ENCODE results near the gene DIABLO. TPM values are rescaled to one million over a fixed set of nuclear protein-coding genes. Genes with fewer than 3 reads are reported as not detected.
"Not testable (repeated sequence)": the region's sequence is repeated elsewhere in the genome, so short reads cannot be mapped to it uniquely, and the experiment has no call there.

Gene DIABLO
- total and polyA plus RNA-seq, 8 donors: 34.6 to 63.8 (median 55.3) TPM

GRCh38 chr12:122206111-122206881, 19.6 kb downstream of the DIABLO start:
- peaks cover 0 to 17% of the 10 kb centered on the region in 2 donors for H3K4me1 ChIP-seq
- H3K9me3 ChIP-seq: no peaks in the 10 kb centered on the region
- H3K36me3 ChIP-seq: peaks cover 0 to 48% of the 10 kb centered on the region in 2 donors
- DNase-seq: no peak
- H3K27ac ChIP-seq: no peak overlapping the region
- TF ChIP-seq CTCF (IDR thresholded peaks at IDR 0.05): no peak
- H3K4me3 ChIP-seq: no peak overlapping the region
- peaks cover 22 to 54% of the 10 kb centered on the region in 2 donors for H3K27me3 ChIP-seq
- intact Hi-C loops (cut with DNase I): no loop called here
- ATAC-seq: no peak

DNA sequence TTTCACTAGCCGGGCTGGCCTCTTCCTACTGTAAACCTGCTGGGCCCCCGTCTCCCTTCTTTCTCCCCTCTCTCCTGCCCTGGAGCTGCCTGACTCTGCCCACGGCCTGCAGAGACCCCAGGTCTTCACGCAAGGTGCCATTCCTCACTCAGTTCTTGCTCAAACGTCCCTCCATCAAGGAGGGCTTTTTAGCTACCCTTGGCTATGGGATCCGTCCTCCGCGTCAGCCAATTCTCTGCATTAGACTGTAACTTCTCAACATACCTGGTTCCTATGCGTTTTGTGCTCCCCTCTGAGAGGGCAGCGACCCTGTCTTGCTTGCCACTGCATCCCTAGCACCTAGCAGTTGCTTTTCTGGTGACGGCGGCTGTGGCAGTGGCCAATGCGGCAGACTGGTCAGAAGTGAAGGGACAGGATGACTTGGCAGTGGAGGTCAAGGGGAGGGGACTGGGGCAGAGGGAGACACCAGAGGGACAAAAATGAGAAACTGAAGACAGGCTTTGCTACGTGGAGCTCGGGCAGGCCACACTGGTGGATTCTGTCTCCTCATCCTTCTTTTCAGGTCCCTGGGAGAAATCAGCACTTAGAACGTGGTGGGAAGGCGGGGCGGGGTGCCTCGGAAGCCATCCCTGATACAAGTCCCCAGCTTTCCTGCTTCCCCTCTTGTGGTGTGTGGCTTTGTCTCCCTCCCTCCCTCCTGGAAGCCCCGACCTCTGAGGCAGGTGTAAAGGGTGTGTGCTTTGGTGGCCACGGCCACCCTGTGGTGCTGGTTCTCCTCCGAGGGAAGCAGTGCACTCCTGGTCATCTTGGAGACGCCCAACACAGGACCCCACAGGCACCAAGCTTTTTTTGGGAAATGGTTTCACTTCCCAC, 20.6 kb downstream of the DIABLO start:
- no peak for ATAC-seq
- Histone ChIP-seq H3K4me3 (no peak overlapping the region), H3K27me3 (peaks cover 22 to 64% of the 10 kb centered on the region in 2 donors), H3K27ac (no peak overlapping the region), H3K9me3 (no peaks in the 10 kb centered on the region), H3K36me3 (peaks cover 0 to 38% of the 10 kb centered on the region in 2 donors), H3K4me1 (peaks cover 0 to 17% of the 10 kb centered on the region in 2 donors)
- DNase-seq: no peak
- TF ChIP-seq CTCF (IDR thresholded peaks at IDR 0.05): no peak
- intact Hi-C loops (cut with DNase I): no loop called here

DNA sequence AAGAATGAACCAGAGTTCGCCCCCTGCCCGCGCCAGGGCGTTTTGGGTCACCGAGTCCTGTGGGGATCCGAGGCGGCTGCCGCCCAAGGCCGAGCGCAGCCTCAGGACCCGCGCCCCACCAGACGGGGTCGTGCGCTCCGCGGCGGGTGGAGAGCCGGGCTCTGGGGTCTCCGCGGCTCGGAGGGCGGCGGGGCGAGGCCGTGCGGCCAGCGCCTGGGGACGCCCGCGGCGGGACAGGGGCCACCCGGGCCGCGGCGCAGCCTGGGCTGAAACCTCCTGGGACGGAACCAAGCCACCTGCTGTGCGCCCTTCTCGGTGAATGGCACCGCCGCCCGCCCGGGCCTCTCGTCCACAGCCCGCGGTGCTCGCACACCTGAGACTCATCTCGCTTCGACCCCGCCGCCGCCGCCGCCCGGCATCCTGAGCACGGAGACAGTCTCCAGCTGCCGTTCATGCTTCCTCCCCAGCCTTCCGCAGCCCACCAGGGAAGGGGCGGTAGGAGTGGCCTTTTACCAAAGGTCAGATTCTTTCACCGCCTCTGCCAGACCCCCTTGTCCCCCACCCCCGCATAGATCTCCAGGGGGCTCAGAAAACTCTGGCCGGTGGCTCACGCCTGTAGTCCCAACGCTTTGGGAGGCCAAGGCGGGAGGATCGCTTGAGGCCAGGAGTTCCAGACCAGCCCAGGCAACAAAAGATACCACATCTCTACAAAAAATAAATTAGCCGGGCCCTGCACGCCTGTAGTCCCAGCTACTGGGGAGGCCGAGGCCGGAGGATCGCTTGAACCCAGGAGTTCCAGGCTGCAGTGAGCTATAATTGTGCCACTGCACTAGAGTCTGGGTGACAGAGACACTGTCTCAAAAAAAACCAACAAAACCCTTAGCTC, 21.4 kb downstream of the DIABLO start:
- TF ChIP-seq CTCF (IDR thresholded peaks at IDR 0.05): no peak
- H3K27ac ChIP-seq: no peak overlapping the region
- peaks cover 0 to 17% of the 10 kb centered on the region in 2 donors for H3K4me1 ChIP-seq
- no peaks in the 10 kb centered on the region for H3K9me3 ChIP-seq
- H3K4me3 ChIP-seq: peak overlapping the region; percentile 50 to 62
- intact Hi-C loops (cut with DNase I): no loop called here
- no peak for ATAC-seq
- DNase-seq: no peak
- H3K36me3 ChIP-seq: peaks cover 0 to 29% of the 10 kb centered on the region in 2 donors
- H3K27me3 ChIP-seq: peaks cover 22 to 72% of the 10 kb centered on the region in 2 donors

DNA sequence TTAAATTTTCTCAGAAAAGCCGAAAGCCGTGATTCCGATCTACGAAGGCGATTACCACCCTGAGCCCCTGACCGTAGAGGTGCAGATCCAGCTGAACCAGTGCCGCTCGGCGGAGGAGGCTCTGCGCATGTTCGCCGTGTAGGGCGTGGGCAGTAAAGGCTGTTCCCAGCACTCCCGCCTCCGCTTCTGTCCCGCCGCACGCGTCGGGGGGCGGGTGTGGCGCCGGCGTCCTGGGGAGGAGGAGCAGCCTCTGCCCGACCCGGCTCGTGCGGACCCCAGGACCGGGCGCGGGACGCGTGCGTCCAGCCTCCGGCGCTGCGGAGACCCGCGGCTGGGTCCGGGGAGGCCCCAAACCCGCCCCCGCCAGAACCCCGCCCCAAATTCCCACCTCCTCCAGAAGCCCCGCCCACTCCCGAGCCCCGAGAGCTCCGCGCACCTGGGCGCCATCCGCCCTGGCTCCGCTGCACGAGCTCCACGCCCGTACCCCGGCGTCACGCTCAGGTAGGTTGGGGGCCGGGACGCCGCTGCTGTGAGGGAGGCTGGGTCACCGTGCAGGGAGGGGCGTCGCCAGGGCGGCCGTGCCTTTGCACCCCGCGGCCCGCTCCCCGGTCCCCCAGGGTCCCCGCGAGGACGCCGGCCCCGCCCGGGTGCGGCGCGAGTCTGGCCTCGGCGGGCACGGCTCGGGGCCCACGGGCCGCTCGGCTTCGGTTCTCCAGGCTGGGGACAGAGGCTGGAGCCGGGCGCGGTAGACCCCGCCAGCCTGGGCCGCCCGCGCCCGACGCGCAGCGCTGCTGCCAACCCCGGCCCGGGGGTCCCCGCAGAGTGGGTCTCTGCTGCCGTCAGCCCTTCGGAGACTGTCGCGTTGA, 22.3 kb downstream of the DIABLO start, which contains the start of gene B3GNT4:
Gene B3GNT4, plus strand, starts transcription at position 409 of the 866 bp plus-strand sequence. CDS start 910 bp downstream, outside the sequence.
- Histone ChIP-seq H3K36me3 (peaks cover 0 to 20% of the 10 kb centered on the region in 2 donors), H3K27ac (no peak within 1 kb of the TSS), H3K27me3 (peaks cover 22 to 81% of the 10 kb centered on the region in 2 donors), H3K4me1 (peaks cover 0 to 17% of the 10 kb centered on the region in 2 donors), H3K9me3 (no peaks in the 10 kb centered on the region), H3K4me3 (peak within 1 kb of the TSS; percentile 50 to 62)
- intact Hi-C loops (cut with DNase I): no loop called here
- no peak for TF ChIP-seq CTCF (IDR thresholded peaks at IDR 0.05)
- DNase-seq (peak in 3 of 4 donors; percentile 57 to 89 (median 69)), ATAC-seq (peak; percentile 92)

- peaks cover 0 to 17% of the 10 kb centered on the region in 2 donors for H3K4me1 ChIP-seq
- intact Hi-C loops (cut with DNase I); H3K27ac ChIP-seq; ATAC-seq; H3K9me3 ChIP-seq; DNase-seq: not testable (repeated sequence)
- H3K36me3 ChIP-seq: peaks cover 0 to 13% of the 10 kb centered on the region in 2 donors
- H3K27me3 ChIP-seq: peaks cover 22 to 88% of the 10 kb centered on the region in 2 donors
- H3K4me3 ChIP-seq: peak overlapping the region; percentile 50 to 62
These were observed 23.0 kb downstream of the DIABLO start for GRCh38 chr12:122202811-122203210.

Data from left lung (tissue), 10 donors.